Fibroblast of lung (primary cell): Measurements from ENCODE around the gene IL3. TPM values are rescaled to one million over a fixed set of nuclear protein-coding genes. Genes with fewer than 3 reads are reported as not detected.

Experiments
- DNase-seq, 2 donors: peaks; one replicate each; pipeline versions ENCODE4 v3.0.0 to v3.0.0-alpha.2; 2010; ENCODE audit warnings: low read depth in 2 of 2
- H2AFZ ChIP-seq: 2 replicates; pipeline ENCODE4 v1.5.1; 2012; ENCODE audit warnings: low read length, control low read depth, inconsistent platforms
- H3K27ac ChIP-seq: 2 replicates; pipeline ENCODE4 v1.5.1; 2011; ENCODE audit warnings: low read length, control low read depth; ENCODE audit not compliant: insufficient read depth
- H3K27me3 ChIP-seq: 2 replicates; pipeline ENCODE4 v1.5.1; 2011; ENCODE audit warnings: mild to moderate bottlenecking, low read length; ENCODE audit not compliant: control insufficient read depth, insufficient read depth
- H3K36me3 ChIP-seq: 2 replicates; pipeline ENCODE4 v1.5.1; 2011; ENCODE audit warnings: low read length; ENCODE audit not compliant: control insufficient read depth, insufficient read depth
- H3K4me1 ChIP-seq: 2 replicates; pipeline ENCODE4 v1.5.1; 2011; ENCODE audit warnings: low read length; ENCODE audit not compliant: control insufficient read depth, insufficient read depth; ENCODE audit errors: extremely low read depth
- H3K4me2 ChIP-seq: 2 replicates; pipeline ENCODE4 v1.5.1; 2011; ENCODE audit warnings: low read length, control low read depth; ENCODE audit not compliant: insufficient read depth; ENCODE audit errors: extremely low read depth
- H3K4me3 ChIP-seq, 4 experiments: fragments of 200-600 bp in 1 of 4; sonication (generic) in 1 of 4; replicated peaks in 1 of 4; 2 replicates each; pipeline ENCODE4 v1.5.1; 2011 to 2016; ENCODE audit warnings: low read length in 4 of 4, low read depth in 3 of 4, mild to moderate bottlenecking in 3 of 4, control low read depth in 2 of 4, inconsistent platforms in 1 of 4, mixed read lengths in 1 of 4; ENCODE audit not compliant: insufficient read depth in 1 of 4; ENCODE audit errors: control extremely low read depth in 1 of 4
- H3K79me2 ChIP-seq: 2 replicates; pipeline ENCODE4 v1.5.1; 2012; ENCODE audit warnings: mild to moderate bottlenecking, low read length, inconsistent platforms; ENCODE audit not compliant: control insufficient read depth, insufficient read depth
- H3K9ac ChIP-seq: 2 replicates; pipeline ENCODE4 v1.5.1; 2011; ENCODE audit warnings: mild to moderate bottlenecking, low read length, control low read depth; ENCODE audit not compliant: insufficient read depth
- H3K9me3 ChIP-seq: 2 replicates; pipeline ENCODE4 v1.5.1; 2012; ENCODE audit warnings: low read depth, low read length; ENCODE audit not compliant: control insufficient read depth, insufficient read depth
- H4K20me1 ChIP-seq: 2 replicates; pipeline ENCODE4 v1.5.1; 2011; ENCODE audit warnings: low read length; ENCODE audit not compliant: control insufficient read depth, insufficient read depth; ENCODE audit errors: extremely low read depth
- CTCF ChIP-seq, 2 donors: IDR thresholded peaks in 1 of 2; conservative IDR thresholded peaks in 1 of 2; 1 replicate in 1 of 2; 2 replicates in 1 of 2; pipeline ENCODE4 v1.5.1; 2011 to 2012; ENCODE audit warnings: low read length in 2 of 2, control low read depth in 1 of 2, inconsistent platforms in 1 of 2, low read depth in 1 of 2, mild to moderate bottlenecking in 1 of 2
- EZH2 ChIP-seq: IDR thresholded peaks from 2 replicates; pipeline ENCODE4 v1.5.1; 2012; ENCODE audit warnings: low read length, control low read depth, mild to moderate bottlenecking; ENCODE audit errors: missing control alignments
- polyA plus RNA-seq, 2 donors: library from polyadenylated mRNA; depleted of rRNA in 1 of 2; stranded (reverse) in 1 of 2; unstranded in 1 of 2; fragments of >200 nt; gene quantifications; 2 replicates each; pipeline ENCODE4 v1.2.1, GENCODE V29; 2011 to 2012; ENCODE audit warnings: missing spikeins in 1 of 2
- total RNA-seq: library from RNA; depleted of rRNA; stranded (reverse); fragments of >200 nt; gene quantifications from 2 replicates; pipeline ENCODE4 v1.2.1, GENCODE V29; 2014

Gene IL3
- total and polyA plus RNA-seq, 2 donors (not counting 1 experiment from before 2014, with no cell fraction given) = not detected

- Histone ChIP-seq H3K36me3 (no peaks in the 10 kb centered on the region), H3K27me3 (no peaks in the 10 kb centered on the region), H3K4me3 (no peak overlapping the region), H3K27ac (no peak overlapping the region), H4K20me1 (no peaks in the 10 kb centered on the region), H3K9ac (no peak overlapping the region), H3K4me1 (peaks cover 16% of the 10 kb centered on the region), H2AFZ (no peak overlapping the region), H3K4me2 (no peak overlapping the region), H3K9me3 (no peaks in the 10 kb centered on the region), H3K79me2 (no peaks in the 10 kb centered on the region)
- TF ChIP-seq CTCF (conservative IDR thresholded peaks at IDR 0.05 in 1 of 2, IDR thresholded peaks at IDR 0.05 in 1 of 2; ENCODE audit: low read depth in 1 of 2, low read length in 2 of 2) (no peak), EZH2 (no peak)
- no peak for DNase-seq
Observed at GRCh38 chr5:132069561-132069960, 9.1 kb downstream of the IL3 start.

GRCh38 chr5:132069994-132070393 is 9.5 kb downstream of the IL3 start:
- no peak for DNase-seq
- H2AFZ ChIP-seq = no peak overlapping the region
- no peaks in the 10 kb centered on the region for H4K20me1 ChIP-seq
- no peak overlapping the region for H3K4me2 ChIP-seq
- no peak overlapping the region for H3K9ac ChIP-seq
- peaks cover 14% of the 10 kb centered on the region for H3K4me1 ChIP-seq
- no peak overlapping the region for H3K4me3 ChIP-seq
- H3K36me3 ChIP-seq = no peaks in the 10 kb centered on the region
- H3K9me3 ChIP-seq = no peaks in the 10 kb centered on the region
- TF ChIP-seq CTCF (conservative IDR thresholded peaks at IDR 0.05 in 1 of 2, IDR thresholded peaks at IDR 0.05 in 1 of 2; ENCODE audit: low read depth in 1 of 2, low read length in 2 of 2) (no peak), EZH2 (no peak)
- H3K27me3 ChIP-seq = no peaks in the 10 kb centered on the region
- no peaks in the 10 kb centered on the region for H3K79me2 ChIP-seq
- H3K27ac ChIP-seq = no peak overlapping the region

GRCh38 chr5:132070460-132071337 is 10.2 kb downstream of the IL3 start:
- Histone ChIP-seq H3K9ac (no peak overlapping the region), H3K9me3 (no peaks in the 10 kb centered on the region), H2AFZ (no peak overlapping the region), H3K27ac (no peak overlapping the region), H4K20me1 (no peaks in the 10 kb centered on the region), H3K36me3 (no peaks in the 10 kb centered on the region), H3K4me1 (peaks cover 12% of the 10 kb centered on the region), H3K4me2 (no peak overlapping the region), H3K79me2 (no peaks in the 10 kb centered on the region), H3K4me3 (no peak overlapping the region), H3K27me3 (no peaks in the 10 kb centered on the region)
- peak; percentile 29 to 65 for DNase-seq
- no peak for TF ChIP-seq EZH2
- TF ChIP-seq CTCF (conservative IDR thresholded peaks at IDR 0.05 in 1 of 2, IDR thresholded peaks at IDR 0.05 in 1 of 2; ENCODE audit: low read depth in 1 of 2, low read length in 2 of 2) = no peak
